ENCODE results near the gene LDHAL6A. TPM values are rescaled to one million over a fixed set of nuclear protein-coding genes. Genes with fewer than 3 reads are reported as not detected.

LDHAL6A gene
- total and polyA plus RNA-seq, 2 of the 13 experiments (the other 11 are each of a cell fraction or from before 2014, with no cell fraction given) = not detected

- TF ChIP-seq ZNF318 (CRISPR knock-in tag; IDR thresholded peaks at IDR 0.05) (no peak), JDP2 (CRISPR knock-in tag; IDR thresholded peaks at IDR 0.05; ENCODE audit: borderline replicate concordance) (no peak), ZNF850 (CRISPR knock-in tag; conservative IDR thresholded peaks at IDR 0.05) (no peak), RAD21 (CRISPR knock-in tag; IDR thresholded peaks at IDR 0.05) (0 out of 2 replicates have a peak, but pooled peaks have one; percentile 41), MATR3 (CRISPR knock-in tag; IDR thresholded peaks at IDR 0.05) (no peak), HIVEP1 (CRISPR knock-in tag; IDR thresholded peaks at IDR 0.05) (peak; percentile 98), AGO1 (IDR thresholded peaks at IDR 0.05; ENCODE audit: low read depth, low read length, poor library complexity, severe bottlenecking) (peak; percentile 26), TAF15 (IDR thresholded peaks at IDR 0.05; ENCODE audit: low read depth, low read length, poor library complexity, severe bottlenecking) (no peak), ZNF264 (CRISPR knock-in tag; IDR thresholded peaks at IDR 0.05) (no peak), KLF11 (CRISPR knock-in tag; IDR thresholded peaks at IDR 0.05) (peak; percentile 82; the same call in 1 of the 2 replicates), PHF21A (CRISPR knock-in tag; IDR thresholded peaks at IDR 0.05) (peak; percentile 92), ATF1 (CRISPR knock-in tag; IDR thresholded peaks at IDR 0.05) (peak; percentile 97), MYNN (CRISPR knock-in tag; IDR thresholded peaks at IDR 0.05; ENCODE audit: low read depth) (no peak; the same call in 1 of the 2 replicates), ZFAT (CRISPR knock-in tag; conservative IDR thresholded peaks at IDR 0.05) (no peak), ZNF878 (CRISPR knock-in tag; IDR thresholded peaks at IDR 0.05) (peak; percentile 87), HNRNPUL1 (IDR thresholded peaks at IDR 0.05; ENCODE audit: low read depth, low read length) (no peak), GMEB2 (CRISPR knock-in tag; IDR thresholded peaks at IDR 0.05; ENCODE audit: low read depth) (0 out of 2 replicates have a peak, but pooled peaks have one; percentile 21), CENPT (CRISPR knock-in tag; IDR thresholded peaks at IDR 0.05; ENCODE audit: low read depth) (no peak), SNAPC5 (CRISPR knock-in tag; IDR thresholded peaks at IDR 0.05; ENCODE audit: borderline replicate concordance) (no peak)
Observed at GRCh38 chr11:18526521-18527296, 71.1 kb downstream of the LDHAL6A start, which contains the start of gene TSG101 (continued).

All from HepG2 (cell line).